Uterus (tissue), 4 donors: ENCODE results near the gene COA4. TPM values are rescaled to one million over a fixed set of nuclear protein-coding genes. Genes with fewer than 3 reads are reported as not detected.

Experiments used
- DNase-seq, 2 donors: peaks; one replicate each; pipeline ENCODE4 v3.0.0-alpha.2; 2019 to 2020
- H3K27ac ChIP-seq, 2 donors: fragments of 200-600 bp; sonication (generic); 1 replicate in 1 of 2; 2 replicates in 1 of 2; pipeline ENCODE4 v1.5.1; 2016 to 2018
- H3K27me3 ChIP-seq, 2 donors: fragments of 200-600 bp; sonication (generic); one replicate each; pipeline ENCODE4 v1.5.1; 2018 to 2019; ENCODE audit warnings: control low read depth in 1 of 2
- H3K36me3 ChIP-seq, 2 donors: fragments of 200-600 bp; sonication (generic); one replicate each; pipeline ENCODE4 v1.5.1; 2019; ENCODE audit warnings: control low read depth in 1 of 2
- H3K4me1 ChIP-seq, 2 donors: fragments of 200-600 bp; sonication (generic); one replicate each; pipeline ENCODE4 v1.5.1; 2018 to 2019; ENCODE audit warnings: control low read depth in 1 of 2
- H3K4me3 ChIP-seq, 2 donors: fragments of 200-600 bp; sonication (generic); 1 replicate in 1 of 2; 2 replicates in 1 of 2; pipeline ENCODE4 v1.5.1; 2018 to 2019; ENCODE audit warnings: mild to moderate bottlenecking in 1 of 2
- H3K9me3 ChIP-seq, 2 donors: fragments of 200-600 bp; sonication (generic); one replicate each; pipeline ENCODE4 v1.5.1; 2019; ENCODE audit warnings: control low read depth in 1 of 2
- CTCF ChIP-seq, 4 experiments: fragments of 200-600 bp in 2 of 4; fragments of 450-650 bp in 2 of 4; sonication (generic) in 2 of 4; IDR thresholded peaks; one replicate each; pipeline ENCODE4 v1.5.1; 2016 to 2019; ENCODE audit warnings: antibody characterized with exemption in 4 of 4, mild to moderate bottlenecking in 2 of 4, moderate library complexity in 1 of 4
- POLR2A ChIP-seq, 2 donors: fragments of 450-650 bp; IDR thresholded peaks; one replicate each; pipeline ENCODE4 v1.6.1; 2016; ENCODE audit warnings: antibody characterized with exemption in 2 of 2, mild to moderate bottlenecking in 1 of 2, moderate library complexity in 1 of 2
- intact Hi-C: fragments of 100-400 bp; cut with DNase I; formaldehyde crosslinking; loops from one replicate; pipeline ENCODE4 v1.15.1; 2023; ENCODE audit warnings: low total_unique reads
- total RNA-seq, 4 donors: library from RNA; depleted of rRNA in 3 of 4; stranded (reverse); fragments of >200 nt in 3 of 4; gene quantifications; one replicate each; pipeline versions ENCODE4 v1.1.0 to v1.2.4, GENCODE V29; 2014 to 2023
- donor health status: DM: yes; HTN: yes; CAD: no.

COA4 gene
- total RNA-seq = 100 to 1,000 TPM in 2 of 4 donors, 10 to 100 TPM in 2; 28.1 to 147 (median 84.8) TPM

GRCh38 chr11:73876424-73877310, at the start of gene COA4, which contains the start of gene PAAF1:
COA4 (minus strand) TSS chr11:73876846; CDS start chr11:73873378, 3,468 bp downstream.
PAAF1 (plus strand) TSS chr11:73876999; CDS start chr11:73877022, 23 bp downstream.
- Histone ChIP-seq H3K4me1 (peaks cover 0 to 11% of the 10 kb centered on the region in 2 donors), H3K27ac (peak within 1 kb of the TSS; percentile 74 to 88), H3K36me3 (no peaks in the 10 kb centered on the region), H3K4me3 (peak within 1 kb of the TSS; percentile 77 to 88), H3K27me3 (no peaks in the 10 kb centered on the region), H3K9me3 (no peaks in the 10 kb centered on the region)
- TF ChIP-seq CTCF (IDR thresholded peaks at IDR 0.05) (peak in 1 of 4 experiments; percentile 24), POLR2A (IDR thresholded peaks at IDR 0.05) (peak; percentile 12 to 50)
- DNase-seq = peak; percentile 91 to 93
- intact Hi-C loops = no loop called here

- H3K4me3 ChIP-seq = no peak overlapping the region
- H3K4me1 ChIP-seq = no peaks in the 10 kb centered on the region
- no peak for DNase-seq
- intact Hi-C loops = no loop called here
- TF ChIP-seq POLR2A (IDR thresholded peaks at IDR 0.05) (no peak), CTCF (IDR thresholded peaks at IDR 0.05) (no peak)
- H3K27me3 ChIP-seq = no peaks in the 10 kb centered on the region
- H3K36me3 ChIP-seq = no peaks in the 10 kb centered on the region
- H3K9me3 ChIP-seq = no peaks in the 10 kb centered on the region
- H3K27ac ChIP-seq = no peak overlapping the region
Observed at GRCh38 chr11:73921180-73921579, 44.5 kb upstream of the COA4 start.

- Histone ChIP-seq H3K4me3 (no peak overlapping the region), H3K27ac (no peak overlapping the region), H3K27me3 (no peaks in the 10 kb centered on the region), H3K9me3 (no peaks in the 10 kb centered on the region), H3K36me3 (no peaks in the 10 kb centered on the region), H3K4me1 (no peaks in the 10 kb centered on the region)
- DNase-seq = no peak
- intact Hi-C loops = no loop called here
- TF ChIP-seq POLR2A (IDR thresholded peaks at IDR 0.05) (no peak), CTCF (IDR thresholded peaks at IDR 0.05) (no peak)
Observed at GRCh38 chr11:73916435-73916834, 39.8 kb upstream of the COA4 start.

- TF ChIP-seq POLR2A (IDR thresholded peaks at IDR 0.05) (no peak), CTCF (IDR thresholded peaks at IDR 0.05) (no peak)
- intact Hi-C loops = no loop called here
- no peaks in the 10 kb centered on the region for H3K27me3 ChIP-seq
- no peak overlapping the region for H3K4me3 ChIP-seq
- no peak for DNase-seq
- no peaks in the 10 kb centered on the region for H3K36me3 ChIP-seq
- H3K9me3 ChIP-seq = no peaks in the 10 kb centered on the region
- H3K27ac ChIP-seq = no peak overlapping the region
- H3K4me1 ChIP-seq = no peaks in the 10 kb centered on the region
Observed at GRCh38 chr11:73914284-73914683, 37.6 kb upstream of the COA4 start.

- H3K27me3 ChIP-seq = no peaks in the 10 kb centered on the region
- no peak overlapping the region for H3K4me3 ChIP-seq
- no peak overlapping the region for H3K27ac ChIP-seq
- intact Hi-C loops = no loop called here
- TF ChIP-seq POLR2A (IDR thresholded peaks at IDR 0.05) = no peak
- TF ChIP-seq CTCF (IDR thresholded peaks at IDR 0.05) = no peak
- H3K9me3 ChIP-seq = no peaks in the 10 kb centered on the region
- DNase-seq = no peak
- H3K36me3 ChIP-seq = no peaks in the 10 kb centered on the region
- H3K4me1 ChIP-seq = no peaks in the 10 kb centered on the region
Observed at GRCh38 chr11:73913472-73913871, 36.8 kb upstream of the COA4 start.
